Upper lobe of right lung (tissue), 1 donor: ENCODE measurements around the gene B3GLCT. TPM values are rescaled to one million over a fixed set of nuclear protein-coding genes. Genes with fewer than 3 reads are reported as not detected.

Experiments
- ATAC-seq: fragments of 200-7000 bp; cut with Tn5 transposase; one replicate; pipeline ENCODE4 v1.9.1; 2020; ENCODE audit warnings: mild to moderate bottlenecking, moderate library complexity
- DNase-seq: peaks from one replicate; pipeline ENCODE4 v3.0.0-alpha.2; 2020
- H3K27ac ChIP-seq: fragments of 200-600 bp; one replicate; pipeline ENCODE4 v1.8.0; 2022
- H3K27me3 ChIP-seq: fragments of 200-600 bp; one replicate; pipeline ENCODE4 v1.8.0; 2022; ENCODE audit warnings: mild to moderate bottlenecking
- H3K36me3 ChIP-seq: fragments of 200-600 bp; one replicate; pipeline ENCODE4 v1.8.0; 2022
- H3K4me1 ChIP-seq: fragments of 200-600 bp; one replicate; pipeline ENCODE4 v1.8.0; 2022
- H3K4me3 ChIP-seq: fragments of 200-600 bp; one replicate; pipeline ENCODE4 v1.8.0; 2022; ENCODE audit warnings: mild to moderate bottlenecking
- H3K9me3 ChIP-seq: fragments of 200-600 bp; one replicate; pipeline ENCODE4 v1.8.0; 2022
- intact Hi-C: fragments of 100-400 bp; cut with DNase I; formaldehyde crosslinking; loops from one replicate; pipeline ENCODE4 v1.11.0; 2022
- total RNA-seq: library from RNA; stranded (reverse); fragmentation: NEBNext Ultra II Directional; extraction: Animal tissue kit (Norgen Biotek cat#: 25700); gene quantifications from one replicate; pipeline ENCODE4 v1.2.1, GENCODE V29; 2021
- TF ChIP-seq, protein P1 (sequence below): fragments of 200-600 bp; IDR thresholded peaks from one replicate; pipeline ENCODE4 v1.8.0; 2022; ENCODE audit warnings: antibody characterized with exemption
- donor health status: DM: no; HTN: yes; CAD: no; lungs with severe emphysema.

The B3GLCT gene
- total RNA-seq, 1 donor from 2014 or later: 6.7 TPM

- no peaks in the 10 kb centered on the region for H3K9me3 ChIP-seq
- ATAC-seq (no peak), DNase-seq (no peak)
- TF ChIP-seq, protein P1, sequence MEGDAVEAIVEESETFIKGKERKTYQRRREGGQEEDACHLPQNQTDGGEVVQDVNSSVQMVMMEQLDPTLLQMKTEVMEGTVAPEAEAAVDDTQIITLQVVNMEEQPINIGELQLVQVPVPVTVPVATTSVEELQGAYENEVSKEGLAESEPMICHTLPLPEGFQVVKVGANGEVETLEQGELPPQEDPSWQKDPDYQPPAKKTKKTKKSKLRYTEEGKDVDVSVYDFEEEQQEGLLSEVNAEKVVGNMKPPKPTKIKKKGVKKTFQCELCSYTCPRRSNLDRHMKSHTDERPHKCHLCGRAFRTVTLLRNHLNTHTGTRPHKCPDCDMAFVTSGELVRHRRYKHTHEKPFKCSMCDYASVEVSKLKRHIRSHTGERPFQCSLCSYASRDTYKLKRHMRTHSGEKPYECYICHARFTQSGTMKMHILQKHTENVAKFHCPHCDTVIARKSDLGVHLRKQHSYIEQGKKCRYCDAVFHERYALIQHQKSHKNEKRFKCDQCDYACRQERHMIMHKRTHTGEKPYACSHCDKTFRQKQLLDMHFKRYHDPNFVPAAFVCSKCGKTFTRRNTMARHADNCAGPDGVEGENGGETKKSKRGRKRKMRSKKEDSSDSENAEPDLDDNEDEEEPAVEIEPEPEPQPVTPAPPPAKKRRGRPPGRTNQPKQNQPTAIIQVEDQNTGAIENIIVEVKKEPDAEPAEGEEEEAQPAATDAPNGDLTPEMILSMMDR: no peak
- no peak overlapping the region for H3K27ac ChIP-seq
- H3K4me3 ChIP-seq: no peak overlapping the region
- no peaks in the 10 kb centered on the region for H3K27me3 ChIP-seq
- intact Hi-C loops: no loop called here
- H3K4me1 ChIP-seq: no peaks in the 10 kb centered on the region
- no peaks in the 10 kb centered on the region for H3K36me3 ChIP-seq
These were observed 23.4 kb downstream of the B3GLCT start for GRCh38 chr13:31223215-31223614.

DNA sequence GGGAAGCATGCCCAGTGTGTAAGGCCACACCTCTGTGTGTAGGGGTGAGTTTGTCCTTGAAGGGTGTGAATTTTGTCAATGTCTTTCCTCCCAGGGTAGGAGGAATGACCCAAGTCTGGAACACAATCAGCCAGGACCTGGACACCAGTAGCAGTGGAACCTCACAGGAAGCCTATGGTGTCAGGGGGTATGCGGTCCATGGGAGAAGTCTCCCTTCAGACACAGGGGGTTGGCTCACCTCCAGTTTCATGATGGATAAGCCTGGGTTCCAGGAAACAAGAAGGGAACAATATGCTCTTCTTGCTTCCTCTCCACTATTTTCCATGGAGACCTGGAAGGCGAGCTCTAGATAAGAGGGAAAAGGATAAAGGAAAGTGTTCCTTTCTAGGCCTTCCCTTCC is 23.9 kb downstream of the B3GLCT start:
- H3K27me3 ChIP-seq: no peaks in the 10 kb centered on the region
- no peaks in the 10 kb centered on the region for H3K9me3 ChIP-seq
- H3K27ac ChIP-seq: no peak overlapping the region
- no peaks in the 10 kb centered on the region for H3K36me3 ChIP-seq
- H3K4me3 ChIP-seq: no peak overlapping the region
- peak; percentile 9 for ATAC-seq
- TF ChIP-seq, protein P1: no peak
- H3K4me1 ChIP-seq: no peaks in the 10 kb centered on the region
- intact Hi-C loops: no loop called here
- DNase-seq: no peak

DNA sequence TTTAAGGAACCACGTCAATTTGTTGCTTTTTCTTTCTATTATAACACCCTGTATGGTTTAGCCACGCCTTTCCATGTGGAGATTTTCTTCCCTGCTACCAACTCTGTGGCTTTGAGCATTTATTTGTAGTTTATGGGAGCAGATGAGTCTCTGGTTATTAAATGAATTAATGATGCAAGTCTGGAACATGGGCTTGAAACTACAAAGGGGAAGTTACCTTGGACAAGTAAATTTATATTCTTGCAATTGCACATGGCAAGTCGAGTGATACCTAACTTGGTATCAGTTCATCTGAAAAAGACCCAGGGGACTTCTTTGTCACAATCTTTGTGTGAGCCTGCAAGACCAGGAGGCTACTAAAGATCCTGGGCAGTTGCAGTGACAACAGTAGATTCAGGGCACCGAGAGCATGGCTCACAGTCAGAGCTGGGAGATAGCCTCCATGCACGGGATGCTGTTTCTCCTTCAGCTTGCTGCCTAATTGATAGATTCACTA is 24.4 kb downstream of the B3GLCT start:
- no peaks in the 10 kb centered on the region for H3K27me3 ChIP-seq
- intact Hi-C loops: no loop called here
- no peak overlapping the region for H3K27ac ChIP-seq
- H3K36me3 ChIP-seq: no peaks in the 10 kb centered on the region
- no peak overlapping the region for H3K4me3 ChIP-seq
- H3K9me3 ChIP-seq: no peaks in the 10 kb centered on the region
- DNase-seq (no peak), ATAC-seq (no peak)
- TF ChIP-seq, protein P1: no peak
- no peaks in the 10 kb centered on the region for H3K4me1 ChIP-seq

DNA sequence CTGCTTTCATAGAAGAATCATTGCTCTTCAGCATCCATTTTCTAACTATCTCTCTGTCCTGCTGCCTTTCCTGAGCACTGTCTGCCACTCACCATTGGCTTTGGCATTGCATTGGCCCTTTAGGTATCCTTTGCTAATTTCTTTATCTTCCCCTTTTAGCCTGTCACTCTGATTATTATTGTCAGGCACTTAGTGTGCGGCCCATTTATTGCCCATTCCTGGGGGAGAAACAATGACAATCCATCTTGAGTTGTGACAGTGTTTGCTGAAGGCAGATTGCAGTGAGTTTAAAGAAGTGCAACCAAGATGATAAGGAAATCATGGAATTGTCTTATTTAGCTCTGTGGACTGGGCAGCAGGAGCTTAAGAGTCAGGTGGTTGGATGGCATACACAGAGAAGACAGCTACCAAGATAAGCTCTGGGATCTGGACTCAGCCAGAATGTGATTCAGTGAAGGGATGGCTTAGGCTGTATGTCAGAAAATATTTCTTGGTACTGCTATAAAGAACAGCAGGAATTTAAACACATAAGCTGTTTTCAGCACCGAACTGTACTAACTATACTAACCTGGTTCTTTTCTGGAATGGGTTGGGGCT is 25.3 kb downstream of the B3GLCT start:
- H3K9me3 ChIP-seq: no peaks in the 10 kb centered on the region
- no peaks in the 10 kb centered on the region for H3K4me1 ChIP-seq
- intact Hi-C loops: no loop called here
- ATAC-seq: no peak
- TF ChIP-seq, protein P1: no peak
- no peaks in the 10 kb centered on the region for H3K27me3 ChIP-seq
- no peak for DNase-seq
- H3K27ac ChIP-seq: no peak overlapping the region
- no peak overlapping the region for H3K4me3 ChIP-seq
- H3K36me3 ChIP-seq: no peaks in the 10 kb centered on the region

GRCh38 chr13:31225998-31226675 is 26.4 kb downstream of the B3GLCT start:
- Histone ChIP-seq H3K4me3 (no peak overlapping the region), H3K36me3 (no peaks in the 10 kb centered on the region), H3K27me3 (no peaks in the 10 kb centered on the region), H3K4me1 (no peaks in the 10 kb centered on the region), H3K27ac (no peak overlapping the region), H3K9me3 (no peaks in the 10 kb centered on the region)
- intact Hi-C loops: no loop called here
- TF ChIP-seq, protein P1: no peak
- no peak for DNase-seq
- no peak for ATAC-seq
